Kidney tubule cell (primary cell): ENCODE measurements around the gene MAML2.
A peak's percentile ranks its signal among the peaks of the same experiment; 100 is the strongest.

Experiments
- DNase-seq: peaks from one replicate; pipeline ENCODE4 v3.0.0-alpha.2; 2018; ENCODE audit warnings: low spot score

The MAML2 gene

GRCh38 chr11:96238563-96239135 is 104.3 kb downstream of the MAML2 start:
- DNase-seq = no peak

GRCh38 chr11:96237766-96238266 is 105.2 kb downstream of the MAML2 start:
- DNase-seq = no peak

DNA sequence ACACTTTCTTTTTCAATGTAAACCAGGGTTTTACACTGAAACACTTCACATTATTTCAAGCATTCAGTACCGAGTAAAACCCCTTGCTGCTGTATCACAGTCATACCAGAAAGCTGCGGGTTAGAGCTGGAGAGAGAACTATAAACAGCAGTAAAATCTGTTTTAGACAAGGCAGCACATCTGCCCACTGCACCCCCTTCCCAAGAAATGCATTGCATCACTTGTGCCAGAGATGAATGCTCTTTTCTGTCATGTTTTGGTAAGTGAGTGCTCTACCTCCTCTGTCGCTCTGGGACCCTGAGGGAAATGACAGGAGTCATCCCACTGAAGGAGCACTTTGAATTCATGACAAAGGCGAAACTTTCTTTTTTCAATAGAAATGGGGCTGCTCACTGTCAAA is 107.2 kb downstream of the MAML2 start:
- no peak for DNase-seq

GRCh38 chr11:96234866-96235441 is 108.0 kb downstream of the MAML2 start:
- DNase-seq = no peak

GRCh38 chr11:96232132-96232531 is 110.9 kb downstream of the MAML2 start:
- no peak for DNase-seq

GRCh38 chr11:96230686-96231085 is 112.3 kb downstream of the MAML2 start:
- DNase-seq = peak; percentile 41

GRCh38 chr11:96229354-96229977 is 113.5 kb downstream of the MAML2 start:
- no peak for DNase-seq

- no peak for DNase-seq
Measured at GRCh38 chr11:96228910-96229309, 114.1 kb downstream of the MAML2 start.

- DNase-seq = peak; percentile 93
Measured at GRCh38 chr11:96228473-96228891, 114.5 kb downstream of the MAML2 start.

DNA sequence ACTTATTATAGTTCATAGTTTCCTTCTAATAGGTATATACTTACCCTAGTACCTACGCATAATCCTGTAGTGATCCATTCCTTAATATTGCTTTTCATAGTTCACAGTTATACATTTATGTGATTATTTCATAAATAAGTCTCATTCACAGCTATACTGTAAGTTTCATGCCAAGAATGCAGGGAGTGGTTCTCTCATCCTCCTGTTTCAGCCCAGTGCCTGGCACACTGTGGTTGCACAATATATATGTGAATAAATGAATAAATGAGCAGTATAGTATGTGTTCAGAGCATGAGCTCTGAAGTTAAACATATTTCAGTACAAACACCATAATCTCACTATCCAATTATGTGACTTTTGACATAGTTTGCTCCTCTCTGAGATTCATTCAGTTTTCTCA is 115.8 kb downstream of the MAML2 start:
- no peak for DNase-seq

- DNase-seq = no peak
Measured at GRCh38 chr11:96223083-96223482, 119.9 kb downstream of the MAML2 start.

DNA sequence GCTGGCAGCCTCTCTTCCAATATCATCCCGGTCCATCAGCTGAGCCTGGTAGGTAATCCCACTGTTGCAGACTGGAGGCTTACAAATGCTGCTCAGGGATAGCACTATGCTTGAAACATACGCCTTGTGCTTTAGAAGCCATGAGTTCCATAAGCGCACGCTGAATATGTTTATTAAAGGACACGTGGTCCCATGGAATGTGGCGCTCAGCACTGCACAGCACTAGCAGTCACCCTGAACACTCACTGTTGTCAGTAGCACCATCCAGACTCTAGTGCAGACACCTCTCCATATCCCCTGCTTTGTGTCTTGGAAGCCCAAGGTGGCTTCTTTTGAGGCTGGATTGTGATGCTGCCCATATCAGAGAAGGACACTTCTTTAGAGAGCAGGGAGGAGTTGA is 120.9 kb downstream of the MAML2 start:
- peak; percentile 52 for DNase-seq

DNA sequence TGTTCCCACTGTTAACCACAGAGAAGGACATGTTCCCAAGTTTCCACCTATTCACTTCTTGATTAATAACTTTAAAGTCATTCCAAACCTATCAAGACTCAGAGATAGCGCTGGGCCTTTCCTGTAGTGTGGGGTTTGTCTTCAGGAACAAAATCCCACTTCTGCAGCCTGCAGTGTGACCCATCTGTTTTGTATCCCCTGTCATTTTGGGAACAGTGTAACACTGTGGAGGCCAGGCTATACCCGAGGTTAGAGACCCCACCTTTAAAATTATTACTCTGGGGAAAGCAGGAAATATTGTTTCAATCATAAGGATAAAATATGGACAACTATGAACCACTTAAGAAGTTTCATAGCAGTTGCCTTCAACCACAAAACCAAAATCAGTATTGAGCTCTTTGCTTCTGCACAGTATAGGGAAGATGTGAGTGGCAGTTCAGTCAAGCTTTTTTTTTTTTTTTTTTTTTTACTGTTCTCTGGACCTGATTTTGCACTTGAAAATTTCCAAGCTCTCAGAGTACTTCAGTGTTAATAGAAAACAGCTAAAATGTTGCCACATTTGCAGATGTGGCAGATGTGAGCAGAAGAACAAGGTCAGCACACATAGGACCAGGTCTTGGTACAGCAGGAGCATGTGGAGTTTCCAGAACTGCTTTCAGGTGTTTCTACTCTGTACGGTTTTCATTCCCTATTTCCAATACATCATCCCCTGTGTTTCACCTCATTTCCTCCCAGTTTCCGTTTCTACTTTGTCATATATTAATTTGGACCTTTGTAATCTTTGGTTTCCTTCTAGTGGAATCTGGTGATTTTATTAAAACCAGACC is 121.5 kb downstream of the MAML2 start:
- DNase-seq = no peak

DNA sequence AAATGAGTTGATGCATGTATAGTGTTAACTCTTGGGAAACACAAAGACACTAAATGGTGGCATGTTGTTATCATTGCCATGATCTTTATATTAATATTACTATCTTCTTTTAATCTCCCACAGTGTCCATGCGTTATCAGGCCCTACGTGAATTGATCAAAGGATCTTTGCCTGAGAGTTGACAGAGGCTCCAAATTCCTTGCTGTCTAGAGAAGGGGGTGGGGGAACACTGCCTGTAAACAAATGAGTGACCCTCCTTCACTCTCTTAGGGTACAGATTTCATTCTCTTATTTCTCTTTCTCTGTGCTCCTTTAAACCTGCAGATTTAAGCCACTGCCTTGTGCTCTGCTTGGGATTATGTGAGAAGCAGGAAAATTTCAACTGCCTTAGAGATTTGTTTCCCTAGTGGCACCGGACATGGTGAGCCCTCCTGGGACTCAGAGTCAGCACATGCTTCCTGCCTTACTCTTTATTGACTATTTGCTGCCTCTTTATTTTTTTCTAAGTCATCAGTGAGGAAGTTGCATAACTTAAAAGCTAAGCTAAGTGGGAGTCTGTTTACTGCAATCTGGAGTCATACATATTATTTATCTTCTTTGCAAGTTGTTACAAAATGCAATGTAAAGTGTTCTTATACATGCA is 122.9 kb downstream of the MAML2 start:
- peak; percentile 30 for DNase-seq

- DNase-seq = no peak
Measured at GRCh38 chr11:96218901-96219300, 124.1 kb downstream of the MAML2 start.

- DNase-seq = no peak
Measured at GRCh38 chr11:96218006-96218405, 125.0 kb downstream of the MAML2 start.

DNA sequence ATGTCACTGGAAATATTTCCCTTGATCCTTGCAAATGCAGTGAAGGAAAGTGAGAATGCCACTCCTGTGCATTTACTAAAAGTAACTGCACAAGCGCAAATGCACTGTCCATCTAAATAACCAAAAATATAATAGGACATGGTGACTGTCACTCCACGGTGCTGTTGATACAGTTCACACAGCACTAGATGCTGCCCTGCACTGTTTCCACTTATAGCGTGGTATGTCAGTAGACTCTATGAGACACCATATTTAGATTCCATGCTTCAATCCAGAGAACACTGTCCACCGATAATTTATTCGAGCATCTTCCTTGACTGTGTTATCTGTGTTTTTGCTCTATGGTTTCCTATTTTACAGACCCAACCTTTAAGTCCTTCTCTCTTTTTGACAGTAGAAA is 125.8 kb downstream of the MAML2 start:
- DNase-seq = no peak

- no peak for DNase-seq
Measured at GRCh38 chr11:96215826-96216225, 127.2 kb downstream of the MAML2 start.

GRCh38 chr11:96215110-96215782 is 127.7 kb downstream of the MAML2 start:
- DNase-seq = peak; percentile 91

- DNase-seq = no peak
Measured at GRCh38 chr11:96214777-96215109, 128.3 kb downstream of the MAML2 start.

- DNase-seq = peak; percentile 62
Measured at GRCh38 chr11:96213500-96213899, 129.5 kb downstream of the MAML2 start.

DNA sequence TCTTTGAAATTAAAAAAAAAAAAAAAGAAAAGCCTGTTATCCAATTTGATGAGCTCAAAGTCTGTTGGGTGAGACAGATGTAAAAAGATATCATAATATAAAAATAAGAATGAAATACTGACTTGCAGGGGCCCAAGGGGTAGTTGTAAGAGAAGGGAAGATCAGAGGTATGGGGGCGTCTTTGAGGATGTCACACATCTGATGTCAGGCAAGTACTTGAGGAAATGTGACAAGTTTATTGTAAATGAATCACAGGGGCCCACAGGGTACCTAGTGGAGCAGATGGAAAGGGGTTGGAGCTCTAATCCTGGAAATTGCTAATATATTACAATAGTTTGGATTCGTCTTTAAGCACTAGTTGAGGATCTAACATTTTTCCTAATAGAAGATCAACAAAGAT is 131.6 kb downstream of the MAML2 start:
- DNase-seq = no peak
